ENCODE results near the gene LYL1.
A peak's percentile ranks its signal among the peaks of the same experiment; 100 is the strongest.

The LYL1 gene

DNA sequence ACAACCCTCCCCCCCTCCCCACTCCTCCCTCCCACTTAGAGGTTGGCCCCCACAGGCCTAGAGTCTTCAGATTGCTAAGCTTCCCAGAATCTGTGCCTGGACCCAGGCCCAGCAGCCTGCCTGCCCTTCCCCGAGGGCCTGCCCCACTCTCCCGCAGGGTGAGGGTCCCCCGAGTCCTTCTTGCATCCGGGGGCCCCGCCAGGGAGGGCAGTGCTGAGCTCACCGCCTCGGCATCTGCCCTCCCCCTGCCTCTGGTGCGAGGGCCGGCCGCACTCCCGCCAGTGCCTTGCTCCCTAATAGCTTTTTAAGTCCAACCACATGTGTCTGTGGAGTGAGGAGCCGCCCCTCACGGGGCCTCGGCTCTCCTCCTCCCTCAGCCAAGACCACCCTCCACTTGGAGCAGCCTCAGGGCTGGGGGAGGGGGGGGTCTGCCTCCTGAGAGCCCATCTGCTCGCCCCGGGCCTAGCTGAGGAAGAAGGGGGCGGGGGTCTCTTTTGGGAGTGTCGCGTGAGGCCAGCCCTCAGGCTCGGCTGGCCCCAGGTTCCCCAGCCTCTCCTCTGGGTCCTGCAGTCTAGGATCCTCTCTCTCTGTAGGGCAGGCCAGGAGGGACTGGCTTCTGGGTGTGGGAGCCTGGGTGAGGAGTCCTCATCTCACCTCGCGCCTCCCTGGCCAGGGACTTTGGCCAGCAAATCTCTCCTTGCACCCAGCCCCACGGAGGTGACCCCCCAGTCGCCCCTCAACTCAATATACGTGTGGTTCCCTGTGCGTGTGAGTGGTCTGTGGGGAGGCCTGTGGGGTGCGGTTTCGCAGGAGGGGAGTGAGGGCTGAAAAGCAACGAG, 47.2 kb downstream of the LYL1 start:
- DNase-seq (ENCODE audit: low spot score): peak; percentile 95

DNA sequence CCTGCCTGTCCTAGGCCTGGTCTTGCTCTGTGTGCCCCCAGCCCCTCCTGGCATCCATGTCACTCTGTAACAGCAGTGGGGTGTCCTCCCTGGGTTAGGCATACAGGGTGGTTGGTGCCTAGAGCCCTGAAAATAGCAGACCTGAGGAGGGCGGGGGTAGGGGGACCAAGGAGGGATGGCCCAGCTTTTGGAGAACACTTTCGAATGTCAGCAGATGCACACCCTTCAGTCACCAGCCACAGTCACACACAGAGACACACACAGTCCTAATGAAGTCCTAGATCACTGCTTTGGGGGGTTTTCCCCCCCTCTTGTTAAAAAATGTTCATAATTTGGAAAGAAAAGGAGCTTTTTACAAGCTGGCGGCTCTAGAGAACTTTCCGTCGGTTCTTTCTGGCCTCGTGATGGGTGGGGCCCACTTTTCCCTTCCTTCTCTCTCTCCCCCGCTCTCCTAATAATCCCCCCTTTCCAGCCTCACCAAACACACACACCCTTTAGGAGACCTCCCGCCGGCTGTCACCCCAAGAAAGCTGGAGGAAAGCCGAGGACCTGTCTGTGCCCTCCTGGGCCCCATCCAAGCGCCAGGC, 47.9 kb downstream of the LYL1 start:
- no peak for DNase-seq (ENCODE audit: low spot score)

- DNase-seq (ENCODE audit: low spot score): peak; percentile 93
Measured at GRCh38 chr19:13053761-13054625, 48.7 kb downstream of the LYL1 start.

DNA sequence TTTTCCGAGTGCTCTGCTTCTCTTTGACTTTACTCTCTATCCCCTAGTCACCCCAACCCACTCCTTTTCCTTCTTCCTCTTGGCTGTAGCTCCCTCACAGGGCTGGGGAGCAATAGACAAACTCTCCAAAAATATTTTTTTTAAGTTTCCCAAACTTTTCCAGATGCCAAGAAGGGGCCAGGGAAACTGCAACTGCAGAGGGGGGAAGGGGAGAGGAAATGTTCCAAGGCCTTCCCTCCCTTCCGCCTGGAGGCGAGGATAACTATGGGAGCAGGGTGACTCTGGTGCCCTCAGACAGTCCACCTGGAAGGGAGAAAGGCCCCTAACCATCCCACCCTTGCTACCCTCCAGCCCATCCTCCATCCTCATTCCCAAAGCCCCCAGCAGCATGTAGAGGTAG, 49.4 kb downstream of the LYL1 start:
- peak; percentile 53 for DNase-seq (ENCODE audit: low spot score)

- DNase-seq (ENCODE audit: low spot score): no peak
Measured at GRCh38 chr19:13052447-13053175, 50.0 kb downstream of the LYL1 start.

DNA sequence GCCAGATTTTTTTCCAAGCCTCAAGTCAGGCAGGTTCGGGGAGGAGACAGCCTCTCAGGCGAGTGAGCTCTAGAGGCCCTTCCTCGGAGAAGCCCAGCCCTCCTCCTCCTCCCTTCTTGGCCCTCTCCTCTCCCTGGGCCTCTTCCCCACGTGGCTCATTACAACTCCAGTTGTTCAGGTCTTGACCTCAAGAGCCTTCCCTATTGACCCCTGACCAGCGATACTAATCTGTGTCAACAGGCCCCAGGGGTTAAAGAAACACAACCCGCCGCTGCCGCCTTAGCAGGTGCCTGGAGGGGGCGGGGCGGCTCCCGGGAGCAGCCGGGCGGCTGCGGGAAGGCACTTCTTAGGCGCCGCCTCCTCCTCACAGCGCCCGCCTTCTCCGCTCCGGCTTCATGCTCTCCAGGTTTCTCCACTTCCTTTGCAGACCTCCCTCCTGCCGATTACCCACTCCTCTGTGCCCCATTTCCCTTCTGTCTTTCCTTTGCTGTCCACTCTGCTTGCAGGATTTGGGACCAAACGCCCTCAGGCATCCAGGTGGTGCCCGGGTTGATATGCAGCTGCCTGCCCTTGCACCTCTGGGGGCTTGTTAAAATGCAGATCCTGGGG, 51.0 kb downstream of the LYL1 start:
- DNase-seq (ENCODE audit: low spot score): no peak

DNA sequence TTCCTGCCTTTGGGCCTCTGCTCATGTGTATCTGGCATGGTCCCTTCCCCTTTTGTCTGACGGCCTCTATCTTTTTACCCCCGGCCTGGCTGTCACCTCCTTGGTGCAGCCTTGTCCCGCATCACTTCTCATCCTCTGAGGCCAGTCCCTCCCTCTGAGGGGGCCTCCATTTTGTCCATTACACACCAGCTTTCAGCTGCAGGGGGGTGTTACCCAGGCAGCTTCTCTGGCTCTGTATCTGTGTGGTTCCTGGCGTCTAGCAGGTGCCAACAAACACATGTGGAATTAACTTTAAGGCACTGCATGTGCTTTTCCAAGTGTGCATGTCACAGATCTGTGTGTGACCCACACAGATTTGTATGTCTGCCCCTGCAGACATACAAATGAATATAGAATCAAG, 52.4 kb downstream of the LYL1 start:
- no peak for DNase-seq (ENCODE audit: low spot score)

All from GM03348 (cell line).